HCT116 (cell line): ENCODE data around the gene COL28A1. TPM values are rescaled to one million over a fixed set of nuclear protein-coding genes. Genes with fewer than 3 reads are reported as not detected.

ENCODE experiments used
- ATAC-seq: fragments of 200-7000 bp; cut with Tn5 transposase; 2 replicates; pipeline ENCODE4 v1.9.1; 2020; ENCODE audit warnings: mild to moderate bottlenecking, moderate library complexity
- BruUV-seq: library from RNA; stranded (reverse); fragments of 400-500 nt; replicated peaks from 2 replicates; lab custom pipeline; 2021; lab: Mats Ljungman, UMichigan
- CTCF ChIA-PET: fragments of 300-600 bp; sonication (Branson Sonifier 250); formaldehyde crosslinking; loops from one replicate; lab custom pipeline; 2021; ENCODE audit warnings: antibody characterized with exemption; lab: Charles Lee
- POLR2A ChIA-PET: fragments of 300-600, 350-600 bp; sonication (Branson Sonifier 250); formaldehyde crosslinking; loops from one replicate; lab custom pipeline; 2021; ENCODE audit warnings: antibody characterized with exemption; lab: Charles Lee
- RAD21 ChIA-PET, 2 experiments: fragments of 300-600 bp; sonication (Branson Sonifier 250); formaldehyde crosslinking; loops; one replicate each; lab custom pipeline; 2023; ENCODE audit warnings: low total read pairs in 2 of 2; ENCODE audit not compliant: uncharacterized antibody in 2 of 2, unreplicated experiment in 2 of 2, low non-redundant PET in 1 of 2; lab: Charles Lee
- DNase-seq: peaks from one replicate; pipeline ENCODE4 v3.0.0-alpha.2; 2010; ENCODE audit warnings: low read depth, low spot score
- H2AFZ ChIP-seq: fragments of 200-600 bp; shearing (Covaris generic), sonication (generic); 2 replicates; pipeline ENCODE4 v1.6.1; 2017; ENCODE audit warnings: low read depth, mixed run types, mixed read lengths, antibody characterized with exemption, low read length; ENCODE audit not compliant: poor library complexity, severe bottlenecking
- H3K27ac ChIP-seq: 2 replicates; pipeline ENCODE4 v1.5.1; 2012; ENCODE audit warnings: low read depth, low read length
- H3K27me3 ChIP-seq: fragments of 200-600 bp; sonication (generic); 2 replicates; pipeline ENCODE4 v1.6.1; 2016; ENCODE audit warnings: mixed run types, low read length, mixed read lengths; ENCODE audit not compliant: insufficient read depth
- H3K36me3 ChIP-seq, 2 experiments: fragments of 200-500 bp in 1 of 2; fragments of 200-600 bp in 1 of 2; sonication (Bioruptor generic) in 1 of 2; sonication (generic) in 1 of 2; 2 replicates each; pipeline versions ENCODE4 v1.5.1 to v1.6.1; 2014 to 2016; ENCODE audit warnings: low read length in 2 of 2, inconsistent platforms in 1 of 2, mixed read lengths in 1 of 2, mixed run types in 1 of 2; ENCODE audit not compliant: insufficient read depth in 2 of 2, control insufficient read depth in 1 of 2
- H3K4me1 ChIP-seq, 2 experiments: fragments of 200-600 bp in 1 of 2; sonication (generic) in 1 of 2; 2 replicates each; pipeline versions ENCODE4 v1.5.1 to v1.6.1; 2012 to 2017; ENCODE audit warnings: low read length in 2 of 2, inconsistent platforms in 1 of 2, mild to moderate bottlenecking in 1 of 2, mixed read lengths in 1 of 2, mixed run types in 1 of 2, moderate library complexity in 1 of 2; ENCODE audit not compliant: insufficient read depth in 2 of 2, control insufficient read depth in 1 of 2
- H3K4me2 ChIP-seq: fragments of 200-600 bp; sonication (generic); 2 replicates; pipeline ENCODE4 v1.6.1; 2017; ENCODE audit warnings: mixed run types, low read length, mixed read lengths
- H3K4me3 ChIP-seq, 2 experiments: fragments of 200-600 bp in 1 of 2; sonication (generic) in 1 of 2; replicated peaks in 1 of 2; 2 replicates each; pipeline ENCODE4 v1.5.1; 2011 to 2016; ENCODE audit warnings: low read length in 2 of 2, control low read depth in 1 of 2, low read depth in 1 of 2, mild to moderate bottlenecking in 1 of 2, mixed read lengths in 1 of 2, mixed run types in 1 of 2
- H3K79me2 ChIP-seq: fragments of 200-600 bp; sonication (generic); 2 replicates; pipeline ENCODE4 v1.6.1; 2017; ENCODE audit warnings: mild to moderate bottlenecking, mixed run types, low read length, moderate library complexity, mixed read lengths; ENCODE audit not compliant: insufficient read depth
- H3K9ac ChIP-seq: fragments of 200-600 bp; sonication (generic); 2 replicates; pipeline ENCODE4 v1.6.1; 2016; ENCODE audit warnings: low read length, mixed read lengths
- H3K9me2 ChIP-seq: fragments of 200-600 bp; sonication (generic), shearing (Covaris generic); 2 replicates; pipeline ENCODE4 v1.6.1; 2017; ENCODE audit warnings: mixed run types, mild to moderate bottlenecking, moderate library complexity; ENCODE audit not compliant: insufficient read depth
- H3K9me3 ChIP-seq, 2 experiments: fragments of 200-500 bp in 1 of 2; fragments of 200-600 bp in 1 of 2; sonication (Bioruptor generic) in 1 of 2; sonication (generic) in 1 of 2; 2 replicates each; pipeline ENCODE4 v1.6.1; 2014 to 2017; ENCODE audit warnings: low read length in 2 of 2, mixed read lengths in 2 of 2, inconsistent platforms in 1 of 2, low read depth in 1 of 2, mild to moderate bottlenecking in 1 of 2, mixed run types in 1 of 2, moderate library complexity in 1 of 2; ENCODE audit not compliant: control insufficient read depth in 1 of 2, insufficient read depth in 1 of 2
- H4K20me1 ChIP-seq: fragments of 200-600 bp; sonication (generic), shearing (Covaris generic); 2 replicates; pipeline ENCODE4 v1.6.1; 2017; ENCODE audit warnings: mixed run types, mild to moderate bottlenecking, moderate library complexity; ENCODE audit not compliant: insufficient read depth
- CBX3 ChIP-seq: IDR thresholded peaks from 2 replicates; pipeline ENCODE4 v1.6.1; 2012; ENCODE audit warnings: low read depth
- CEBPB ChIP-seq: IDR thresholded peaks from 2 replicates; pipeline ENCODE4 v1.6.1; 2012; ENCODE audit warnings: low read depth
- EGR1 ChIP-seq: IDR thresholded peaks from 2 replicates; pipeline ENCODE4 v1.6.1; 2012; ENCODE audit warnings: low read depth
- ELF1 ChIP-seq: IDR thresholded peaks from 2 replicates; pipeline ENCODE4 v1.6.1; 2012; ENCODE audit warnings: low read depth, borderline replicate concordance
- EZH2phosphoT487 ChIP-seq: fragments of 200-600 bp; IDR thresholded peaks from 2 replicates; pipeline ENCODE4 v1.6.1; 2018; ENCODE audit warnings: antibody characterized with exemption, borderline replicate concordance
- FOSL1 ChIP-seq: IDR thresholded peaks from 2 replicates; pipeline ENCODE4 v1.6.1; 2012; ENCODE audit warnings: low read depth
- JUND ChIP-seq: IDR thresholded peaks from 2 replicates; pipeline ENCODE4 v1.6.1; 2012
- POLR2A ChIP-seq: IDR thresholded peaks from 2 replicates; pipeline ENCODE4 v1.7.0; 2011; ENCODE audit warnings: borderline replicate concordance; ENCODE audit not compliant: insufficient read depth, insufficient read length; ENCODE audit errors: extremely low read depth
- POLR2AphosphoS5 ChIP-seq: IDR thresholded peaks from 2 replicates; pipeline ENCODE4 v1.6.1; 2011; ENCODE audit warnings: mild to moderate bottlenecking, low read depth, low read length, moderate library complexity
- RAD21 ChIP-seq: IDR thresholded peaks from 2 replicates; pipeline ENCODE4 v1.6.1; 2012; ENCODE audit warnings: low read depth, mild to moderate bottlenecking
- SP1 ChIP-seq: IDR thresholded peaks from 2 replicates; pipeline ENCODE4 v1.6.1; 2012; ENCODE audit warnings: low read depth
- SRF ChIP-seq: IDR thresholded peaks from 2 replicates; pipeline ENCODE4 v1.6.1; 2012; ENCODE audit warnings: low read depth
- TCF7L2 ChIP-seq: IDR thresholded peaks from 2 replicates; pipeline ENCODE4 v1.7.0; 2011; ENCODE audit warnings: borderline replicate concordance, inconsistent platforms; ENCODE audit not compliant: insufficient read depth, insufficient read length; ENCODE audit errors: extremely low read depth
- YY1 ChIP-seq: IDR thresholded peaks from 2 replicates; pipeline ENCODE4 v1.6.1; 2011; ENCODE audit warnings: low read length, low read depth, moderate library complexity, mild to moderate bottlenecking; ENCODE audit not compliant: insufficient replicate concordance; ENCODE audit errors: extremely low read depth
- ZBTB33 ChIP-seq: IDR thresholded peaks from 2 replicates; pipeline ENCODE4 v1.6.1; 2011; ENCODE audit warnings: mild to moderate bottlenecking, low read length, moderate library complexity; ENCODE audit not compliant: insufficient replicate concordance; ENCODE audit errors: extremely low read depth
- ZNF274 ChIP-seq: fragments of 200-500 bp; sonication (Bioruptor generic); IDR thresholded peaks from 2 replicates; pipeline ENCODE4 v1.6.1; 2014; ENCODE audit warnings: mild to moderate bottlenecking, low read depth, low read length, inconsistent platforms
- intact Hi-C: fragments of 100-400 bp; cut with micrococcal nuclease; formaldehyde crosslinking; loops from 2 replicates; pipeline ENCODE4 v1.10.0; 2022
- total RNA-seq: library from RNA; stranded (reverse); gene quantifications from one replicate; pipeline ENCODE4 v1.2.1, GENCODE V29; 2021; ENCODE audit not compliant: unreplicated experiment
- TF ChIP-seq, protein P1 (sequence below): IDR thresholded peaks from 2 replicates; pipeline ENCODE4 v1.6.1; 2012

COL28A1 gene
- total RNA-seq, 1 experiment from 2014 or later: 0.12 TPM

GRCh38 chr7:7323921-7324320, 211.8 kb downstream of the COL28A1 start:
- H2AFZ ChIP-seq: no peak overlapping the region

More at GRCh38 chr7:7323921-7324320, 211.8 kb downstream of the COL28A1 start:
- RAD21 ChIA-PET: no interaction called here
- no peak for ATAC-seq
- no peak for TF ChIP-seq SP1
- TF ChIP-seq POLR2AphosphoS5: no peak
- TF ChIP-seq JUND: no peak
- TF ChIP-seq SRF: no peak
- no peak for TF ChIP-seq ELF1
- TF ChIP-seq EZH2phosphoT487: no peak
- no peak for TF ChIP-seq POLR2A
- TF ChIP-seq TCF7L2: no peak
- TF ChIP-seq CEBPB: no peak
- TF ChIP-seq YY1: no peak
- no peak for TF ChIP-seq EGR1
- TF ChIP-seq ZBTB33: no peak
- TF ChIP-seq RAD21: no peak
- TF ChIP-seq, protein P1, sequence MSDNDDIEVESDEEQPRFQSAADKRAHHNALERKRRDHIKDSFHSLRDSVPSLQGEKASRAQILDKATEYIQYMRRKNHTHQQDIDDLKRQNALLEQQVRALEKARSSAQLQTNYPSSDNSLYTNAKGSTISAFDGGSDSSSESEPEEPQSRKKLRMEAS: no peak
- TF ChIP-seq FOSL1: no peak
- TF ChIP-seq CBX3: no peak
- TF ChIP-seq ZNF274: no peak
- TF ChIP-seq, all 23 proteins: peak for 0
- Histone ChIP-seq H3K9me2 (no peaks in the 10 kb centered on the region), H3K36me3 (no peaks in the 10 kb centered on the region), H3K4me1 (no peaks in the 10 kb centered on the region), H3K4me3 (no peak overlapping the region), H4K20me1 (no peaks in the 10 kb centered on the region), H3K27me3 (no peaks in the 10 kb centered on the region), H3K9me3 (no peaks in the 10 kb centered on the region), H3K79me2 (no peaks in the 10 kb centered on the region), H3K9ac (no peak overlapping the region), H3K27ac (no peak overlapping the region), H3K4me2 (no peak overlapping the region)
- no peak for DNase-seq
- POLR2A ChIA-PET: no interaction called here
- intact Hi-C loops: no loop called here
- BruUV-seq: no TSS peak
- CTCF ChIA-PET: no interaction called here
